ENCODE data around the gene DLGAP1.

DLGAP1 gene

DNA sequence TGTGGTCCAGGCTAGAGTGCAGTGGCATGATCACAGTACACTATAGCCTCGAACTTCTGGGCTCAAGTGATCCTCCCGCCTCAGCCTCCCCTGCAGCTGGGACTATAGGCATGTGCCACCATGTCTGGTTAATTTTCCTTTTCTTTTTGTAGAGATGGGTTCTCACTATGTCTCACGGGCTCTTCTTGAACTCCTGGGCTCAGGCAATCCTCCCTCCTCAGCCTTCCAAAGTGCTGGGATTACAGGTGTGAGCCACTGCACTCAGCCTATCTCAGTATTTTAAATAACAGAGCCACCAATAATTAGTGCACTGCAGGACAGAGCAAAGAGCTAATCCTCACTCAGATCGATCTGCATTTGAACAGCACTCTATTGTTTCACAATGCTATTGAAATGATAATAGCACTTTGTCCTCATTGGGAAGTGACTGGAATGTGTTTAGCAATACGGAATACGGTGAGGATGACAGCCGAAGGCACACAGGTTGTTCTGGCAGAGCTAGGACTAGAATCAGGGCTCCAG is 335.9 kb downstream of the DLGAP1 start:
- H3K27me3 ChIP-seq (ENCODE audit: control insufficient read depth in 5 of 5, insufficient read depth in 4 of 5, low read length in 5 of 5) = no peaks in the 10 kb centered on the region
- no peak overlapping the region for H3K9ac ChIP-seq (ENCODE audit: low read length in 5 of 5)
- peaks cover 0 to 2% (median 0%) of the 10 kb centered on the region in 5 donors for H3K4me1 ChIP-seq (ENCODE audit: control insufficient read depth in 5 of 5, insufficient read depth in 5 of 5, low read length in 5 of 5)
- H3K36me3 ChIP-seq (ENCODE audit: control insufficient read depth in 5 of 5, insufficient read depth in 5 of 5, low read length in 5 of 5) = no peaks in the 10 kb centered on the region
- H3K27ac ChIP-seq (ENCODE audit: low read depth, low read length) = no peak overlapping the region
- H3K9me3 ChIP-seq (ENCODE audit: control insufficient read depth in 5 of 5, low read length in 5 of 5) = no peaks in the 10 kb centered on the region
- H3K4me3 ChIP-seq (ENCODE audit: low read depth in 1 of 5, low read length in 5 of 5) = no peak overlapping the region

DNA sequence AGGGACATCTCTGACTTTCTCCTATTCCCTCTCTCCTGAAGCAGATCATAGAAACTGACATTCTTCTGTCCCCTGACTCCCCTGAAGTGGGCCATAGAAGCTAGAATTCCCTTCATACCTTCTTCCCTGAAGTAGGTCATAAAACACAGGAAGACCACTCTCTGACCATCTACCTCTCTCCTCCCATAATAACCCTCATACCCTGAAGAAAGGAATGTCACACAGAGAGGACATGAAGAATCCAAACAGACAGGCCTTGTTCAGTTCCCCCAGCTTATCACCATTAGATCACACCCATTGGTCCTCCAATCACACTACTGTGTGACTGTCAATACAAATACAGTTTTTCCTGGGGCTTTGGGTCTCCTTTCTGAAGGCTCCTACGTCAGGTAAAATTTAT is 347.1 kb downstream of the DLGAP1 start:
- Histone ChIP-seq H3K4me3 (ENCODE audit: low read depth in 1 of 5, low read length in 5 of 5) (no peak overlapping the region), H3K4me1 (ENCODE audit: control insufficient read depth in 5 of 5, insufficient read depth in 5 of 5, low read length in 5 of 5) (peaks cover 0 to 6% (median 6%) of the 10 kb centered on the region in 5 donors), H3K36me3 (ENCODE audit: control insufficient read depth in 5 of 5, insufficient read depth in 5 of 5, low read length in 5 of 5) (no peaks in the 10 kb centered on the region), H3K9me3 (ENCODE audit: control insufficient read depth in 5 of 5, low read length in 5 of 5) (no peaks in the 10 kb centered on the region), H3K27ac (ENCODE audit: low read depth, low read length) (no peak overlapping the region), H3K9ac (ENCODE audit: low read length in 5 of 5) (no peak overlapping the region), H3K27me3 (ENCODE audit: control insufficient read depth in 5 of 5, insufficient read depth in 4 of 5, low read length in 5 of 5) (no peaks in the 10 kb centered on the region)

DNA sequence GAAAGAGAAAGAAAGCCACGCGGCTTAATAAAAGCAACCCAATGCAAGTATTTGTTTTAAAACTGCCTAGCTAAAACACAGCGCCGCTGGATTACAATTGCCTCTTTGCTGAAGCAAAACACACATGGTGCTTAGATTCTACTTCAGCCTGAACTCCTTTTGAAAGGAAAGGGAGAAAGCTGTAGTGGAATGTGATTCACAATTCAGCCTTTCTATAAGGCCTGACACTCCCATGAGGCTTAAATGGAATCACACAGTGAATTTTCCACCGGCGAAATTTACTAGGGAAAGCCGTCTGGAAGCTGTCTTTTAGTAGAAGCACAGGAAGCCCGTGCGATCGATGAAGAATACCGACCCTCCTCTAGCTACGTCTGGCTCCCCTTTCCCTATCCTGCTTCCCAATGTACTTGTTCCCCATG is 348.0 kb downstream of the DLGAP1 start:
- peaks cover 0 to 6% (median 6%) of the 10 kb centered on the region in 5 donors for H3K4me1 ChIP-seq (ENCODE audit: control insufficient read depth in 5 of 5, insufficient read depth in 5 of 5, low read length in 5 of 5)
- peak overlapping the region in 4 of 5 donors; percentile 4 to 63 (median 31) for H3K4me3 ChIP-seq (ENCODE audit: low read depth in 1 of 5, low read length in 5 of 5)
- H3K36me3 ChIP-seq (ENCODE audit: control insufficient read depth in 5 of 5, insufficient read depth in 5 of 5, low read length in 5 of 5) = no peaks in the 10 kb centered on the region
- no peaks in the 10 kb centered on the region for H3K27me3 ChIP-seq (ENCODE audit: control insufficient read depth in 5 of 5, insufficient read depth in 4 of 5, low read length in 5 of 5)
- H3K27ac ChIP-seq (ENCODE audit: low read depth, low read length) = no peak overlapping the region
- H3K9ac ChIP-seq (ENCODE audit: low read length in 5 of 5) = peak overlapping the region in 2 of 5 donors; percentile 39
- no peaks in the 10 kb centered on the region for H3K9me3 ChIP-seq (ENCODE audit: control insufficient read depth in 5 of 5, low read length in 5 of 5)

DNA sequence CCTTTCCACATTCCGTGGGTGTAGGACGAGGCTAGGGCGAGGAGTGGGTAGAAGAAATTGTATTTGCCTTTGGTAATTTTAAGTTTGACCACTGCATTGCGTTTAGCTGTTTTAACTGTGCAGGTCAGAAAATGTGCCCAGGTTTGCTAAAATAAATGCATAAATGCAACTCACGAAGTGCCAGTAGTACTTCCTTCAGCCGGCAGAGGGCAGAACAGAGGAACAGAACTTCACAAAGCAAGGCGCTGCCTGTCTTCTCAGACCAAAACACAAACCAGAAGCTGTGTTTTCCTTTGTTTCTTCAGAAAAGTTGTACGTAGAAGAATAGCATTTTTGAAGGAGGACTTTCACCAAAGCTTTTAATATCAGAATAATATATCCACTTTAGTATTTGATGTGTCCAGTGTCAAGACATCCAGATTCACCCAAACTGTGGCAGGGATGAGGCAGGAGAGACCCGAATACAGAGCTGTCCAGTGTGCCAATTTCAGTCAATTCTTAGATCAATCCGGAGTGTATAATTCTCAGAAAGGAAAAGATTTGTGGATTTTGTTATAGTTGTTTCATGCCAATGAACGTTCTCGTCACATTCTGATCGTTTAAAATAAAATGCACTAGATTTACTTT is 348.6 kb downstream of the DLGAP1 start:
- H3K4me3 ChIP-seq (ENCODE audit: low read depth in 1 of 5, low read length in 5 of 5) = peak overlapping the region in 4 of 5 donors; percentile 4 to 63 (median 31)
- no peaks in the 10 kb centered on the region for H3K27me3 ChIP-seq (ENCODE audit: control insufficient read depth in 5 of 5, insufficient read depth in 4 of 5, low read length in 5 of 5)
- H3K4me1 ChIP-seq (ENCODE audit: control insufficient read depth in 5 of 5, insufficient read depth in 5 of 5, low read length in 5 of 5) = peaks cover 0 to 6% (median 6%) of the 10 kb centered on the region in 5 donors
- no peaks in the 10 kb centered on the region for H3K36me3 ChIP-seq (ENCODE audit: control insufficient read depth in 5 of 5, insufficient read depth in 5 of 5, low read length in 5 of 5)
- no peak overlapping the region for H3K27ac ChIP-seq (ENCODE audit: low read depth, low read length)
- H3K9ac ChIP-seq (ENCODE audit: low read length in 5 of 5) = peak overlapping the region in 1 of 5 donors; percentile 39
- no peaks in the 10 kb centered on the region for H3K9me3 ChIP-seq (ENCODE audit: control insufficient read depth in 5 of 5, low read length in 5 of 5)

DNA sequence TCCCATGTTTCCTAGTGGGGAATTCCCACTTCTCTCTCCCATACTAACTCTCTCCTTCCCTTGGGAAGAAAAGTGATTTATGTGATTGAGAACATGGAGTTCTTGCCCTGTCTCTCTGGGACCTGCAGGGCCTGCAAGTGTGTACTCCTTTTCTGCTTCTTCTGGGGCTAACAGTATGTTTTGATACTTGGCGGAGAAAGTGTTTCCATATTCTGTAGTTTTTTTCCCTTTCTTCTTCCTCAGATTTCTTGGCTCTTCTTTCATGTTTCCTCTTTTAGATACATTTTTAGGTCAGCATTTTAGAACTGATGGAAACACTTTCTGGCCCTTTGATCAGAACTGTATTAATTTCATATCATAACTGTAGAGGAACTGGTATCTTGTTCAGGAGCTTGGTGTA is 352.2 kb downstream of the DLGAP1 start:
- Histone ChIP-seq H3K4me1 (ENCODE audit: control insufficient read depth in 5 of 5, insufficient read depth in 5 of 5, low read length in 5 of 5) (peaks cover 0 to 6% (median 6%) of the 10 kb centered on the region in 5 donors), H3K9me3 (ENCODE audit: control insufficient read depth in 5 of 5, low read length in 5 of 5) (no peaks in the 10 kb centered on the region), H3K27me3 (ENCODE audit: control insufficient read depth in 5 of 5, insufficient read depth in 4 of 5, low read length in 5 of 5) (no peaks in the 10 kb centered on the region), H3K27ac (ENCODE audit: low read depth, low read length) (no peak overlapping the region), H3K36me3 (ENCODE audit: control insufficient read depth in 5 of 5, insufficient read depth in 5 of 5, low read length in 5 of 5) (no peaks in the 10 kb centered on the region), H3K4me3 (ENCODE audit: low read depth in 1 of 5, low read length in 5 of 5) (no peak overlapping the region), H3K9ac (ENCODE audit: low read length in 5 of 5) (no peak overlapping the region)

DNA sequence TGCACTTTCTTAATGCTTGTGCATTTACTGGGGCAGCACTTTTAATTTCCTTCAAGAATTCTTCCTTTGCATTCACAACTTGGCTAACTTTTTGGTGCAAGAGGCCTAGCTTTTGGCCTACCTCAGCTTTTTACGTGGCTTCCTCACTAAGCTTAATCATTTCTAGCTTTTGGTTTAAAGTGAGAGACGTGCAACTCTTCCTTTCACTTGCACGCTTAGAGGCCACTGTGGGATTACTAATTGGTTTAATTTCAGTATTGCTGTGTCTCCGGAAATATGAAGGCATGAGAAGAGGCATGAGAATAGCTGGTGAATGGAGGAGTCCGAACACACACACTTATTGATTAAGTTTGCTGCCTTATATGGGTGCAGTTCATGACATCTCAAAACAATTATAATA is 354.1 kb downstream of the DLGAP1 start:
- no peak overlapping the region for H3K9ac ChIP-seq (ENCODE audit: low read length in 5 of 5)
- H3K36me3 ChIP-seq (ENCODE audit: control insufficient read depth in 5 of 5, insufficient read depth in 5 of 5, low read length in 5 of 5) = no peaks in the 10 kb centered on the region
- no peaks in the 10 kb centered on the region for H3K9me3 ChIP-seq (ENCODE audit: control insufficient read depth in 5 of 5, low read length in 5 of 5)
- no peaks in the 10 kb centered on the region for H3K27me3 ChIP-seq (ENCODE audit: control insufficient read depth in 5 of 5, insufficient read depth in 4 of 5, low read length in 5 of 5)
- H3K4me3 ChIP-seq (ENCODE audit: low read depth in 1 of 5, low read length in 5 of 5) = no peak overlapping the region
- no peak overlapping the region for H3K27ac ChIP-seq (ENCODE audit: low read depth, low read length)
- no peaks in the 10 kb centered on the region for H3K4me1 ChIP-seq (ENCODE audit: control insufficient read depth in 5 of 5, insufficient read depth in 5 of 5, low read length in 5 of 5)

DNA sequence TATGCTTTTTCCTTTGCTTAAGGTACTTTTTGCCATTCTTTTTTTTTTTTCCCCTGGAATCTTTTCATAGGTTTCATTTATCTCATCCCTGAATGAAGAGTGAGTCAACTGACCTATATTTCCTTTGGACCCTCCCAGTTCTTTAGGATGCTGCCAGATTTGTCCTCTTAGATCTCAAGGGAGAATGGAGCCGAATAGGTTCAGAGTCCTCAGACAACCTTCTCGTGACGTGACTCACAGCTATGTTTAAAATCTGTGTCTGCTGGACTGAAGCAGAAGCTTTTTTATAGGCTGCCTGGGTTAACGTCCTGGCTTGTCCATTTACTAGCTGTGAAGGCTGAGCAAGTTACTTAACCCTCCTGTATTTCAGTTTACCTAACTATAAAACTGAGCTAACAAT is 358.6 kb downstream of the DLGAP1 start:
- Histone ChIP-seq H3K27me3 (ENCODE audit: control insufficient read depth in 5 of 5, insufficient read depth in 4 of 5, low read length in 5 of 5) (no peaks in the 10 kb centered on the region), H3K27ac (ENCODE audit: low read depth, low read length) (no peak overlapping the region), H3K9ac (ENCODE audit: low read length in 5 of 5) (no peak overlapping the region), H3K4me1 (ENCODE audit: control insufficient read depth in 5 of 5, insufficient read depth in 5 of 5, low read length in 5 of 5) (no peaks in the 10 kb centered on the region), H3K9me3 (ENCODE audit: control insufficient read depth in 5 of 5, low read length in 5 of 5) (no peaks in the 10 kb centered on the region), H3K36me3 (ENCODE audit: control insufficient read depth in 5 of 5, insufficient read depth in 5 of 5, low read length in 5 of 5) (no peaks in the 10 kb centered on the region), H3K4me3 (ENCODE audit: low read depth in 1 of 5, low read length in 5 of 5) (no peak overlapping the region)

DNA sequence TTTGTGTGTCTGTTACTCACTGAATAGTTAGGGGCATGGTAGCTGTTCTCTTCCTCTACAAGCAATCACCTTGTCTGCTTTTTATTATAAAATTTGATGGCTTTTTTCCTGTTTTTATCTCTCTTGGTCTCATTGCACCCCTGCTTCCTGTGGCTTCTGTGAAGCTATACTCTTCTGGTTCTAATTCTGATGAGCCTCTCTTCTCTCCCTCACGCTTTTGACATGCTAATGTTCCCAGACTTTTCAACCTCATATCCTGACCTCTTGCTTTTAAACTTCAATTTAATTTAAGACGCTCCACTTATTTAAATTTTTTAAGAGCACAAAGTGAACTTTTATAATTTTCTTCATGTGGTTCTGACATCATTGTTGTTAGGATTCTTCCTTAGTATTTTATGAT is 361.4 kb downstream of the DLGAP1 start:
- no peaks in the 10 kb centered on the region for H3K27me3 ChIP-seq (ENCODE audit: control insufficient read depth in 5 of 5, insufficient read depth in 4 of 5, low read length in 5 of 5)
- H3K36me3 ChIP-seq (ENCODE audit: control insufficient read depth in 5 of 5, insufficient read depth in 5 of 5, low read length in 5 of 5) = no peaks in the 10 kb centered on the region
- H3K9me3 ChIP-seq (ENCODE audit: control insufficient read depth in 5 of 5, low read length in 5 of 5) = peaks cover 0 to 5% (median 0%) of the 10 kb centered on the region in 5 donors
- no peak overlapping the region for H3K27ac ChIP-seq (ENCODE audit: low read depth, low read length)
- no peak overlapping the region for H3K4me3 ChIP-seq (ENCODE audit: low read depth in 1 of 5, low read length in 5 of 5)
- H3K9ac ChIP-seq (ENCODE audit: low read length in 5 of 5) = no peak overlapping the region
- no peaks in the 10 kb centered on the region for H3K4me1 ChIP-seq (ENCODE audit: control insufficient read depth in 5 of 5, insufficient read depth in 5 of 5, low read length in 5 of 5)

DNA sequence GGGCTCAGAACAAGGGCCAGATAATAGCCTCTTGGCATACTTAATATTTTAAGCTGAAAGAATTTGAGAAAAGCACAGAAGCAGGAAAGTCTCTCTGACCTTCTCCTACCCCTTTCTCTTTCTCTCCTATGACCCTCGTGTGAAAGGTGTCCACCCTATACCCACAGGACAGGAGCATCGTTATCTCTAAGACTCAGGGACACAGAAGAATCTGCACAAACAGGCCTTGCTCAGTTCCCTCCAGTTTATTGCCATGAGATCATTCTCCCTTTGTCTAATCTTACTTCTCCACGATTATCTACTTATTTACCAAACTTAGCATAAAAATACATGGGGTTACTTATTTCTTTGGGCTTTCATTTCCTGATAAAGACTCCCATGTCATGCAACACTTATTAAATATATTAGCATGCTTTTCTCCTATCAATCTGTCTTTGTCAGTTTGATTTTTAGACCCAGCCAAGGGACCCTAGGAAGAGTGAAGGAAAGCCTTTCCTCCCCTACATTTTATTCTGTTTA is 370.7 kb downstream of the DLGAP1 start:
- Histone ChIP-seq H3K9me3 (ENCODE audit: control insufficient read depth in 5 of 5, low read length in 5 of 5) (peaks cover 0 to 9% (median 4%) of the 10 kb centered on the region in 5 donors), H3K27ac (ENCODE audit: low read depth, low read length) (no peak overlapping the region), H3K4me3 (ENCODE audit: low read depth in 1 of 5, low read length in 5 of 5) (no peak overlapping the region), H3K27me3 (ENCODE audit: control insufficient read depth in 5 of 5, insufficient read depth in 4 of 5, low read length in 5 of 5) (no peaks in the 10 kb centered on the region), H3K4me1 (ENCODE audit: control insufficient read depth in 5 of 5, insufficient read depth in 5 of 5, low read length in 5 of 5) (no peaks in the 10 kb centered on the region), H3K9ac (ENCODE audit: low read length in 5 of 5) (no peak overlapping the region), H3K36me3 (ENCODE audit: control insufficient read depth in 5 of 5, insufficient read depth in 5 of 5, low read length in 5 of 5) (no peaks in the 10 kb centered on the region)

DNA sequence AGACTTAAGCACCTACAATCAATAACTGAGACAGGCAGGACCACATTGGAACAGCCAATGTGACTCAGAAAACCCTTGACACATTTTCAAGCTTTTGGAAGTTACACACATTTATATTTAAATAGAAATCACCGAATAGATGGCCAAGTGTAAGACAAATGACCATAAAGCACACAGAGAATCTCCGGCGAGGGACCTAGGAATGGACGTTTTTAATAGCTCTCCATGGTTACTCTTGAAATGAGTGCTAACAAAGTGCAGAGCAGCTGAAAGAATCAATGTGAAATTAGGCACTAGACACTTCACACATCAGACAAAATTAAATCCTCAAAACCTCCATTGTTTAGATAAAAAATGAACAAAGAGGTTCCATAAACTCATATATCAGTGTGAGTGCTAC is 376.9 kb downstream of the DLGAP1 start:
- H3K36me3 ChIP-seq (ENCODE audit: control insufficient read depth in 5 of 5, insufficient read depth in 5 of 5, low read length in 5 of 5) = no peaks in the 10 kb centered on the region
- no peak overlapping the region for H3K9ac ChIP-seq (ENCODE audit: low read length in 5 of 5)
- no peaks in the 10 kb centered on the region for H3K27me3 ChIP-seq (ENCODE audit: control insufficient read depth in 5 of 5, insufficient read depth in 4 of 5, low read length in 5 of 5)
- H3K9me3 ChIP-seq (ENCODE audit: control insufficient read depth in 5 of 5, low read length in 5 of 5) = no peaks in the 10 kb centered on the region
- no peaks in the 10 kb centered on the region for H3K4me1 ChIP-seq (ENCODE audit: control insufficient read depth in 5 of 5, insufficient read depth in 5 of 5, low read length in 5 of 5)
- H3K27ac ChIP-seq (ENCODE audit: low read depth, low read length) = no peak overlapping the region
- no peak overlapping the region for H3K4me3 ChIP-seq (ENCODE audit: low read depth in 1 of 5, low read length in 5 of 5)
